Measurements from ENCODE around the gene SLC6A11.

- TF ChIP-seq CTCF (conservative IDR thresholded peaks at IDR 0.05; ENCODE audit: low read length) (no peak), EZH2phosphoT487 (IDR thresholded peaks at IDR 0.05; ENCODE audit: borderline replicate concordance, low read depth, low read length) (no peak)
These were observed 124.1 kb downstream of the SLC6A11 start for GRCh38 chr3:10940106-10940505.

Data from OCI-LY7 (cell line).